Pancreas (tissue), 10 donors: ENCODE measurements around the gene TTC39C. TPM values are rescaled to one million over a fixed set of nuclear protein-coding genes. Genes with fewer than 3 reads are reported as not detected.
A peak's percentile ranks its signal among the peaks of the same experiment; 100 is the strongest.

ENCODE experiments used
- ATAC-seq, 4 donors: fragments of 200-7000 bp; cut with Tn5 transposase; one replicate each; pipeline versions ENCODE4 v1.8.0 to v1.9.1; 2020; ENCODE audit warnings: mild to moderate bottlenecking in 4 of 4, moderate library complexity in 4 of 4
- DNase-seq, 6 donors: peaks; one replicate each; pipeline ENCODE4 v3.0.0-alpha.2; 2020
- FAIRE-seq: peaks from 2 replicates; lab custom pipeline; 2012; peaks lifted over from hg19 to GRCh38; lab: Jason Lieb, UNC
- H3K27ac ChIP-seq, 4 donors: fragments of 200-600 bp; sonication (generic); 1 replicate in 3 of 4; 2 replicates in 1 of 4; pipeline versions ENCODE4 v1.5.0 to v1.8.0; 2020
- H3K27me3 ChIP-seq, 4 donors: fragments of 200-600 bp; one replicate each; pipeline ENCODE4 v1.8.0; 2021
- H3K36me3 ChIP-seq, 3 donors: fragments of 200-600 bp; sonication (generic) in 1 of 3; one replicate each; pipeline versions ENCODE4 v1.5.0 to v1.8.0; 2020 to 2021
- H3K4me1 ChIP-seq, 3 donors: fragments of 200-600 bp; one replicate each; pipeline ENCODE4 v1.8.0; 2021
- H3K4me3 ChIP-seq, 4 donors: fragments of 200-600 bp; sonication (generic) in 2 of 4; one replicate each; pipeline versions ENCODE4 v1.5.0 to v1.8.0; 2020 to 2021
- H3K9me3 ChIP-seq, 4 donors: fragments of 200-600 bp; one replicate each; pipeline ENCODE4 v1.8.0; 2021
- WGBS, 2 donors: extraction: QIAGEN DNeasy Blood & Tissue Kit; methylation state at CpG; one replicate each; pipeline ENCODE4 v1.1.7; 2013; 5-methylcytosine and 5-hydroxymethylcytosine counted together
- intact Hi-C, 3 donors: fragments of 100-400 bp; cut with DNase I; formaldehyde crosslinking; loops; one replicate each; pipeline versions ENCODE4 v1.11.1 to v1.14.2; 2022
- polyA plus RNA-seq, 2 donors: library from polyadenylated mRNA; stranded (reverse); fragments of 200-250 nt; gene quantifications; one replicate each; pipeline ENCODE4 v1.2.3, GENCODE V29; 2013
- total RNA-seq, 6 donors: library from RNA; stranded (reverse); fragmentation: NEBNext Ultra II Directional in 4 of 6; extraction: Animal tissue kit (Norgen Biotek cat#: 25700) in 4 of 6; gene quantifications; one replicate each; pipeline versions ENCODE4 v1.2.1 to v1.2.4, GENCODE V29; 2021 to 2023
- TF ChIP-seq, protein P1 (sequence below), 4 donors: fragments of 200-600 bp; sonication (generic) in 3 of 4; IDR thresholded peaks; one replicate each; pipeline versions ENCODE4 v1.5.0 to v1.8.0; 2021; ENCODE audit warnings: antibody characterized with exemption in 4 of 4
- donor health status: healthy with polysubstance abuse.
- donor health status: DM: no; HTN: no; CAD: no; lungs with moderate emphysema.
- donor health status: DM: no; HTN: no; CAD: no.
- donor health status: control.
- donor health status: control.
- donor health status: Bipolar disorder and iron deficiency.
- donor health status: DM: yes; HTN: yes; CAD: no.
- donor health status: DM: no; HTN: no; CAD: no.
- donor health status: DM: no; HTN: no; CAD: no.
- donor health status: DM: yes; HTN: yes; CAD: no.

TTC39C gene
- total and polyA plus RNA-seq, 8 donors, result 10.1 to 27.1 (median 14.2) TPM

DNA sequence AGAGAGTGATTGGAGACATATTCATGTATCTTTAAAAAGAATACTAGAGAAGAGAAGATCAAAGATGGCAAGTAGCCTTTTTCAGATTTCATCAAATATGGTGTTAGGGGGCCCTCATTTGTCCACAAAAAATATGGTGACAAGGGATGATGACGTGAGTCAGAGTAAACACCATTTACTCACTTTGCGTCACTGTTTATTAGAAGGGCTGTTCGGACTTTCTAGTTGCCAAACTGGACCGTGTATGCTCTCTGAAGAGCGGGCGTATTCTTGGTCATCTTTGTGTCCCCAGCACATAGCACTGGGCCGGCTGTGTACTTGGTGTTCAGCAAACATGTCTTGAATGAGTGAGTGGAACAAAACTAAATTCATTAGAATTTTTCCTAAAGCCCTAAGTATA lies 37.5 kb downstream of the TTC39C start:
- WGBS, 2 donors, result 90 to 91% methylated on average over 7 of the region's 7 CpGs
- FAIRE-seq (no peak), DNase-seq (no peak), ATAC-seq (peak in 1 of 4 donors; percentile 29)
- peak overlapping the region in 2 of 4 donors; percentile 47 to 72 for H3K27ac ChIP-seq
- TF ChIP-seq, protein P1, sequence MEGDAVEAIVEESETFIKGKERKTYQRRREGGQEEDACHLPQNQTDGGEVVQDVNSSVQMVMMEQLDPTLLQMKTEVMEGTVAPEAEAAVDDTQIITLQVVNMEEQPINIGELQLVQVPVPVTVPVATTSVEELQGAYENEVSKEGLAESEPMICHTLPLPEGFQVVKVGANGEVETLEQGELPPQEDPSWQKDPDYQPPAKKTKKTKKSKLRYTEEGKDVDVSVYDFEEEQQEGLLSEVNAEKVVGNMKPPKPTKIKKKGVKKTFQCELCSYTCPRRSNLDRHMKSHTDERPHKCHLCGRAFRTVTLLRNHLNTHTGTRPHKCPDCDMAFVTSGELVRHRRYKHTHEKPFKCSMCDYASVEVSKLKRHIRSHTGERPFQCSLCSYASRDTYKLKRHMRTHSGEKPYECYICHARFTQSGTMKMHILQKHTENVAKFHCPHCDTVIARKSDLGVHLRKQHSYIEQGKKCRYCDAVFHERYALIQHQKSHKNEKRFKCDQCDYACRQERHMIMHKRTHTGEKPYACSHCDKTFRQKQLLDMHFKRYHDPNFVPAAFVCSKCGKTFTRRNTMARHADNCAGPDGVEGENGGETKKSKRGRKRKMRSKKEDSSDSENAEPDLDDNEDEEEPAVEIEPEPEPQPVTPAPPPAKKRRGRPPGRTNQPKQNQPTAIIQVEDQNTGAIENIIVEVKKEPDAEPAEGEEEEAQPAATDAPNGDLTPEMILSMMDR (IDR thresholded peaks at IDR 0.05), result no peak
- intact Hi-C loops, result no loop called here
- no peaks in the 10 kb centered on the region for H3K36me3 ChIP-seq
- peaks cover 12 to 33% (median 19%) of the 10 kb centered on the region in 3 donors for H3K4me1 ChIP-seq
- no peaks in the 10 kb centered on the region for H3K9me3 ChIP-seq
- H3K27me3 ChIP-seq, result no peaks in the 10 kb centered on the region
- no peak overlapping the region for H3K4me3 ChIP-seq

DNA sequence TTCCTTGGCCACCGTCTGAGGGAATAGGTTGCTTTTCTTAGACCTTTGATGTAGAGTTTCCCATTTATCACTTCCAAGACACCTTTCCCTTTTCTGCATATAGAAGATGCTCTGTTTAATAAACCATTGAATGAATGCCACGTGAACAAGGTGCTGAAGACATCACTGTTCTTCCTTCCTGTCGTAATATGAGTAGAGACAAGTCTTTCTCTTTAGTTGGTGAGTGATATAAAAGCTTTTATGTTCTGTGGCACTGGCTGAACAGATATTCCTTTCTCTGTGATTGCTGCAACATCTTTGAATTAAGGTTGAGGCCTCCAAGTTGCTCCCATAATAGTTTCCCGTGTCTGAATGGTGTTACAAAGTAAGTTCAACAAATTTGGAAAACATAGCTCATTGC lies 38.7 kb downstream of the TTC39C start:
- intact Hi-C loops, result no loop called here
- ATAC-seq (no peak), DNase-seq (no peak), FAIRE-seq (no peak)
- H3K27me3 ChIP-seq, result no peaks in the 10 kb centered on the region
- H3K4me3 ChIP-seq, result no peak overlapping the region
- TF ChIP-seq, protein P1 (IDR thresholded peaks at IDR 0.05), result no peak
- no peaks in the 10 kb centered on the region for H3K36me3 ChIP-seq
- H3K4me1 ChIP-seq, result peaks cover 12 to 33% (median 19%) of the 10 kb centered on the region in 3 donors
- WGBS, 2 donors, result 85 to 89% methylated on average over 4 of the region's 4 CpGs
- no peaks in the 10 kb centered on the region for H3K9me3 ChIP-seq
- no peak overlapping the region for H3K27ac ChIP-seq

DNA sequence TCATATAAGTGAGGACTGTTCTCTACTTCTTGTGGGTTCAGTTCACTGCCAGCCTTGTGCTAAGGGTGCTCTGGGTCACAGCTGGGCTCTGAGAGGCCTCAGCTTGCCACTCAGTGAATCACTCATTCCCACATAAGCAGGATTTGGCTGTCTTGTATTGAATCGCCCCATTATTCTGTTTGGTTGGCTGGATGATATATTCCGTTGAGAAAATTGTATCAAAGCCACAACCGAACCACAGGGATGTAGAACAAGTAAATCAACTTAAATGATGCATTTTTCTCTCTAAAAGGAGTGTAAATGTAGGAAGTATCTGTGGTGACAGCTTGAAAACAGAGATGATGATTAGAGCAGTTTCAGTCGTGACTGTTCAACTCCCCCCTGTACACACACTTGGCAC lies 39.6 kb downstream of the TTC39C start:
- ATAC-seq, result no peak
- DNase-seq, result no peak
- WGBS, 2 donors, result 79 to 84% methylated on average over 4 of the region's 4 CpGs
- H3K27me3 ChIP-seq, result no peaks in the 10 kb centered on the region
- no peaks in the 10 kb centered on the region for H3K9me3 ChIP-seq
- peaks cover 12 to 28% (median 19%) of the 10 kb centered on the region in 3 donors for H3K4me1 ChIP-seq
- no peaks in the 10 kb centered on the region for H3K36me3 ChIP-seq
- no peak for FAIRE-seq
- intact Hi-C loops, result no loop called here
- no peak overlapping the region for H3K27ac ChIP-seq
- H3K4me3 ChIP-seq, result no peak overlapping the region
- TF ChIP-seq, protein P1 (IDR thresholded peaks at IDR 0.05), result no peak

DNA sequence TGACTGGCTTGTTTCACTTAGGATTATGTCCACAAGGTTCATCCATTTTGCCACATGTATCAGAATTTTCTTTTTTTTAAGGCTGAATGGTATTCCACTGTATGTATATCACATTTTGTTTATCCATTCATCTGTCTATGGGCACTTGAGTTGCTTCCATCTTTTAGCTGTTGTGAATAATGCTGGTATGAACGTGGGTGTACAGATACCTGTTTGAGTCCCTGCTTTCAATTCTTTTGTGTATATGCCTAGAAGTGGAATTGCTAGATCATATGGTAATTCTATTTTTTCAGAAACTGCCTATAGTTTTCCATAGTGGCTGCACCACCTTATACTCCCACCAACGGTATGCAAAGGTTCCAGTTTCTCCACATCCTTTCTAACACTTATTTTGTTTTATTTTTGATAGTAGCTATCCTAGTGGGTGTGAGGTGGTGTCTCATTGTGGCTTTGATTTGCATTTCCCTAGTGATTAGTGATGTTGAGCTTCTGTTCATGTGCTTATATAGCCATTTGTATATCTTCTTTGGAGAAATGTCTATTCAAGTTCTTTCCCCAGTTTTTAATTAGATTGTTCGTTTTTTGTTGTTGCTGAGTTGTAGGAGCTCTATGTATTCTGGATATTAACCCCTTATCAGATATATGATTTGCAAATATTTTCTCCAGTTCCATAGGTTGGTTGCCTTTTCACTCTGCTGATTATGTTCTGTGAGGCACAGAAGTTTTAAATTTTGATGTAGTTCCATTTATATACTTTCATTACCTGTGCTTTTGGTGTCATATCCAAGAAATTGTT lies 40.7 kb downstream of the TTC39C start:
- Histone ChIP-seq H3K4me1 (peaks cover 12 to 20% (median 15%) of the 10 kb centered on the region in 3 donors), H3K36me3 (no peaks in the 10 kb centered on the region), H3K4me3 (no peak overlapping the region), H3K27me3 (no peaks in the 10 kb centered on the region), H3K9me3 (no peaks in the 10 kb centered on the region), H3K27ac (no peak overlapping the region)
- intact Hi-C loops, result no loop called here
- WGBS, 2 donors, result 71 to 81% methylated on average over 3 of the region's 3 CpGs
- FAIRE-seq (no peak), ATAC-seq (no peak), DNase-seq (no peak)
- TF ChIP-seq, protein P1 (IDR thresholded peaks at IDR 0.05), result no peak

DNA sequence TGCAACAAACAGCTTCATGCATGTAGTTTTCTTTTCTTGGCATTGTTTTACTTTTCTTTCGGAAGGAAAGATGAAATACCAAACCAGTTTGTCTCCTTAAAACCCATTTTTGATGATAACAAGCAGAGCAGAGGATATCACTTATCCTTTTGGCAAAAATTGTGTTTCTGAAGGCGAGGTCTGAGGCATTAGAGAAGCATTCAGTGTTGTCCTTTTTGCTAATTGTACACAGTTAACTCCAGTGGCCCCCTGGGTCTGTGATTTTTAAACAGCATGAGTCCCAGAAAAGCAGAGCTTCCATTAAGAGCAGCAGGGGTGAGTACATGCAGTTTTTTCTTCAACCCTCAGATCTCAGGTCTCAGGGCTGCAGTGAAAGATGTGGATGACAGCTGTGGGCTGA lies 41.3 kb downstream of the TTC39C start:
- intact Hi-C loops, result no loop called here
- H3K9me3 ChIP-seq, result no peaks in the 10 kb centered on the region
- H3K4me3 ChIP-seq, result no peak overlapping the region
- WGBS, 2 donors, result 73 to 75% methylated on average over 2 of the region's 2 CpGs
- no peaks in the 10 kb centered on the region for H3K36me3 ChIP-seq
- TF ChIP-seq, protein P1 (IDR thresholded peaks at IDR 0.05), result no peak
- no peak overlapping the region for H3K27ac ChIP-seq
- H3K4me1 ChIP-seq, result peaks cover 6 to 14% (median 8%) of the 10 kb centered on the region in 3 donors
- DNase-seq (no peak), FAIRE-seq (no peak), ATAC-seq (no peak)
- no peaks in the 10 kb centered on the region for H3K27me3 ChIP-seq
